SU-DHL-6 (cell line): ENCODE data around the gene KCNJ16.

Experiments used
- CTCF ChIP-seq: fragments of 200-600 bp; sonication (generic); IDR thresholded peaks from one replicate; pipeline ENCODE4 v1.5.1; 2017; ENCODE audit warnings: antibody characterized with exemption, mild to moderate bottlenecking, low read length, moderate library complexity; ENCODE audit not compliant: insufficient read depth, poor library complexity, severe bottlenecking
- EZH2phosphoT487 ChIP-seq: fragments of 200-600 bp; sonication (generic), shearing (Covaris generic); conservative IDR thresholded peaks from 2 replicates; pipeline ENCODE4 v1.6.1; 2018; ENCODE audit warnings: mild to moderate bottlenecking, antibody characterized with exemption, low read length, moderate library complexity, mixed read lengths

GRCh38 chr17:70072546-70073309, 2.3 kb upstream of the KCNJ16 start:
- TF ChIP-seq CTCF (no peak), EZH2phosphoT487 (no peak)
